ENCODE measurements around the gene ZNF681.

GRCh38 chr19:23769691-23770468 lies 11.2 kb upstream of the ZNF681 start:
- TF ChIP-seq CTCF (IDR thresholded peaks at IDR 0.05): no peak
- no peak for TF ChIP-seq POLR2A (IDR thresholded peaks at IDR 0.05)

Measured in esophagus squamous epithelium (tissue), 4 donors.